ENCODE measurements around the gene BNC2. TPM values are rescaled to one million over a fixed set of nuclear protein-coding genes. Genes with fewer than 3 reads are reported as not detected.

The BNC2 gene
- total RNA-seq, 1 experiment from 2014 or later = 5.7 TPM

GRCh38 chr9:16899606-16900005 is 29.1 kb upstream of the BNC2 start:
- POLR2A ChIA-PET = no interaction called here
- H3K36me3 ChIP-seq (ENCODE audit: control insufficient read depth, insufficient read depth, low read length) = no peaks in the 10 kb centered on the region
- no peaks in the 10 kb centered on the region for H3K9me3 ChIP-seq (ENCODE audit: control insufficient read depth, insufficient read depth, low read depth, low read length)
- in situ Hi-C loops (cut with HindIII; ENCODE audit: low pct_unique_long_range_greater_than_20kb, low sequenced_read_pairs) = no loop called here
- ATAC-seq (no peak), DNase-seq (ENCODE audit: low read depth, low spot score) (no peak)
- CTCF ChIA-PET = no interaction called here
- no TSS peak for BruUV-seq (replicated peaks)
- no peaks in the 10 kb centered on the region for H3K27me3 ChIP-seq (ENCODE audit: control insufficient read depth, insufficient read depth, low read length)
- H3K27ac ChIP-seq (ENCODE audit: low read length) = no peak overlapping the region
- H3K4me1 ChIP-seq (ENCODE audit: control insufficient read depth, insufficient read depth, low read length) = no peaks in the 10 kb centered on the region
- H3K4me3 ChIP-seq (ENCODE audit: low read depth in 2 of 2, low read length in 2 of 2) = no peak overlapping the region
- TF ChIP-seq POLR2AphosphoS5 (IDR thresholded peaks at IDR 0.05; ENCODE audit: low read depth, low read length) = no peak
- TF ChIP-seq TCF7L2 (IDR thresholded peaks at IDR 0.05; ENCODE audit: low read depth, low read length) = no peak
- TF ChIP-seq REST (IDR thresholded peaks at IDR 0.05; ENCODE audit: insufficient read depth in 1 of 2, low read depth in 2 of 2, low read length in 1 of 2) = no peak
- TF ChIP-seq, protein P1, sequence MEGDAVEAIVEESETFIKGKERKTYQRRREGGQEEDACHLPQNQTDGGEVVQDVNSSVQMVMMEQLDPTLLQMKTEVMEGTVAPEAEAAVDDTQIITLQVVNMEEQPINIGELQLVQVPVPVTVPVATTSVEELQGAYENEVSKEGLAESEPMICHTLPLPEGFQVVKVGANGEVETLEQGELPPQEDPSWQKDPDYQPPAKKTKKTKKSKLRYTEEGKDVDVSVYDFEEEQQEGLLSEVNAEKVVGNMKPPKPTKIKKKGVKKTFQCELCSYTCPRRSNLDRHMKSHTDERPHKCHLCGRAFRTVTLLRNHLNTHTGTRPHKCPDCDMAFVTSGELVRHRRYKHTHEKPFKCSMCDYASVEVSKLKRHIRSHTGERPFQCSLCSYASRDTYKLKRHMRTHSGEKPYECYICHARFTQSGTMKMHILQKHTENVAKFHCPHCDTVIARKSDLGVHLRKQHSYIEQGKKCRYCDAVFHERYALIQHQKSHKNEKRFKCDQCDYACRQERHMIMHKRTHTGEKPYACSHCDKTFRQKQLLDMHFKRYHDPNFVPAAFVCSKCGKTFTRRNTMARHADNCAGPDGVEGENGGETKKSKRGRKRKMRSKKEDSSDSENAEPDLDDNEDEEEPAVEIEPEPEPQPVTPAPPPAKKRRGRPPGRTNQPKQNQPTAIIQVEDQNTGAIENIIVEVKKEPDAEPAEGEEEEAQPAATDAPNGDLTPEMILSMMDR (IDR thresholded peaks at IDR 0.05) = no peak
- no peak for TF ChIP-seq SIN3A (IDR thresholded peaks at IDR 0.05; ENCODE audit: borderline replicate concordance, insufficient read depth, low read depth, low read length)
- intact Hi-C loops (cut with micrococcal nuclease; ENCODE audit: unreplicated experiment) = no loop called here

GRCh38 chr9:16898464-16898863 is 28.0 kb upstream of the BNC2 start:
- no peak for TF ChIP-seq TCF7L2 (IDR thresholded peaks at IDR 0.05; ENCODE audit: low read depth, low read length)
- TF ChIP-seq, protein P1 (IDR thresholded peaks at IDR 0.05) = no peak
- no peak for TF ChIP-seq REST (IDR thresholded peaks at IDR 0.05; ENCODE audit: insufficient read depth in 1 of 2, low read depth in 2 of 2, low read length in 1 of 2)
- TF ChIP-seq SIN3A (IDR thresholded peaks at IDR 0.05; ENCODE audit: borderline replicate concordance, insufficient read depth, low read depth, low read length) = no peak
- TF ChIP-seq POLR2AphosphoS5 (IDR thresholded peaks at IDR 0.05; ENCODE audit: low read depth, low read length) = no peak
- no peak overlapping the region for H3K4me3 ChIP-seq (ENCODE audit: low read depth in 2 of 2, low read length in 2 of 2)
- no peak for ATAC-seq
- H3K36me3 ChIP-seq (ENCODE audit: control insufficient read depth, insufficient read depth, low read length) = no peaks in the 10 kb centered on the region
- BruUV-seq (replicated peaks) = no TSS peak
- H3K4me1 ChIP-seq (ENCODE audit: control insufficient read depth, insufficient read depth, low read length) = no peaks in the 10 kb centered on the region
- in situ Hi-C loops (cut with HindIII; ENCODE audit: low pct_unique_long_range_greater_than_20kb, low sequenced_read_pairs) (no loop called here), intact Hi-C loops (cut with micrococcal nuclease; ENCODE audit: unreplicated experiment) (no loop called here)
- no peaks in the 10 kb centered on the region for H3K27me3 ChIP-seq (ENCODE audit: control insufficient read depth, insufficient read depth, low read length)
- POLR2A ChIA-PET = no interaction called here
- CTCF ChIA-PET = no interaction called here
- DNase-seq (ENCODE audit: low read depth, low spot score) = no peak
- no peak overlapping the region for H3K27ac ChIP-seq (ENCODE audit: low read length)
- H3K9me3 ChIP-seq (ENCODE audit: control insufficient read depth, insufficient read depth, low read depth, low read length) = no peaks in the 10 kb centered on the region

Measured in Panc1 (cell line).